Measurements from ENCODE around the gene MYO15B.
A peak's percentile ranks its signal among the peaks of the same experiment; 100 is the strongest.

Gene MYO15B

DNA sequence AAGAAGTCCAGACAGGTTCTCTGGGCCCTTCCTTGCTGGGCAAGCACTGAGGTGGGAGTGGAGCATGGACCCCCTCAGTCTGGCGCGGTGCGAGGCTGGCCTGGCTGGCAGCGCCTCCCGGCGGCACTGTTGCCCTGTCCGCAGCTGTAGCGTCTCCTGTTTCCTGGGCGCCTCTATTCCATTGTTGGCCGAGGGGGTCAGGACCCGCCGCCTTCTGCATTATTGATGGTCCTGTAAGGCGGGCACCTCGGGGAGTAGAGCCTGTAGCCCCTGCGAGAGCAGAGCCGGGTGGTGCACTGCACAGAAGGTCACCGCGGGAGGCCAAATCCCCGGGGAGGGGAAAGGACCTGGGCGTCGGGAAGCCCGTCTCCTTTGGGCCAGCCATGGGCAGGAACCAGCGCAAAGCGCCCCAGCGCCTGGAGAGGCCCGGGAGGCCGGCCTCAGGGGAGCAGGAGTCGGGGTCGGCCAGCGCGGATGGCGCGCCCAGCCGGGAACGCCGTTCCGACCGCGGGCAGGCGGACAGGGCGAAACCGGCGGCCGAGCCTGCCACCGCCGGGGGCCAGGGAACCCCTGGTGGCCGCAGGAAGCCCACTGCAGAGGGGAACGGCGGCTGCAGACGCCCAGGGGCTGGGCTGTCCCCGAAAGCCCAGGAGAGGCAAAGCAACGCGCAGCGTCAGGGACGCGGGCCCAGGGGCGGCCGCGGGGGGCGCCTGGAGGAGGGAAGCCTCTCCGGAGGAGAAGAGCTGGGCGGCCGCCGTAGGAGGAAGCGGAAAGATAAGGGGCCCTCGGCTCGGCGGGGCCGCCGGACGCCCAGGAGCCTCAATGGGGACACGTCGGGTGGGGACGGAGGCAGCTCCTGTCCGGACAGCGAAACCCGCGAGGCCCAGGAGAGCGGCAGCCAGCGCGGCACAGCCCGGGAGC is at the start of gene MYO15B:
Gene MYO15B, plus strand, starts transcription at position 126 of the 921 bp plus-strand sequence. Its CDS starts 258 bp downstream, at position 384.
- DNase-seq = peak; percentile 80

DNA sequence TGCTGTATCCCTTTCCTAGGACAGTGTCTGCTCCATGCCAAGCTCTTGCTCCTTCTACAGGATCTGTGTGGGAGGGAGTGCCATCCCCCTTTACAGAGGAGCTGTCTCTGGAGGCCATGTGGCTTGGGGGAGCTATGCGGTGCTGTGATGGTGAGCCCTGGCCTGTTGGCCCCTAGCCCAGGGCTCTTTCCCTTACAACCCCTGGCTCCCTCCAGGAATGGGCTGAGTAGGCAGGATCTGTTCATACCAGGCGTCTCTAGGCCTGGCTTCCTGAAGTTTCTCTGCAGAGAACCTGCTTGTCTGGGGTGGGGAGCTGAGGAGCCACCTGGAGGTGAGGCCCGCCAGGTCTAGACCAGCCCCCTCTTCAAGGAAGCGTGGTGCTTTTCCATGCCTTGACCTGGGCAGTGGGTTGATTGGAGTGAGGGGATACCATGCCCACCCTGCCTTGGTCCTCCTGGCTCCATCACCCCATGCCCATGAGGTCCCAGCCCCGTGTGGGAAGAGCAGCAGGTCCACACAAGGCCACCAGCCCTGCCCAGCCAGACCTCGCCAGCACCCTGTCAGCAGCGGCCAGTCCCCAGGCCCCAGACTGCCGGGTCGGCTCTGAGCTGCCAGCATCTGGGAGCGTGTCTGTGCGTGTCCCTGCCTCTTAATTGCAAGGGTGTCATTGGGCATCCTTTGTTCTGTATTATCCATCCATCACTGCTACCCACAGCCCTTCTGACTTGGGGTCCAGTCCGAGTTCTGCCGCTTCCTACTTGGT is 47.5 kb upstream of the MYO15B start:
- no peak for DNase-seq

DNA sequence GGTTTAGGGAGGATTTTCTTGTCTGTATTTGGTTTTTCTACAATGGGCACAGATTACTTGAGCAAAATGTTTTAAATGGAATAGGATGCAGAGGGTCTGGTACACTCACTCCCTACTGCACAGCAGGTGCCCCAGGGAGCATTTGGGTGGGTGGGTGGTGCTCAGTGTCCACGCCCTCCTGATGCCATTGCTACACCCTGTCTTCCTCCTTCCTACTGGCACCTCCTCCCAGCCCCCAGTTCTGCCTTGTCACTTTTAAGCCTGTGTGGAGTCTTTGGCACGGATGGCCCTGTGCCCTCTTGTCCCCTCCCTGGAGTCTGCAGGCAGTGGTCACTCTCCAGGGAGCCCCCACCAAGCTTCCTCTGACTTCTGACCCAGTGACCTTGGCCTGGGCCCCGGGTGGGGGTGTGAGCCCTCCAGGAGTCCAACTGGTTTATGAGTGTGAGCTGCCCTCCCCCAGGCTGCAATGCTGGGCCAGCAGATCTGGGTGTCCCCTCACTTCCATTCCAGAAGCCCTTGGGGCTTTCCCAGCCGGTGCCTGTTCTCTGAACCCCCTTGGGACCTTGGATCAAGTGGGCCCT is 46.6 kb upstream of the MYO15B start:
- no peak for DNase-seq

DNA sequence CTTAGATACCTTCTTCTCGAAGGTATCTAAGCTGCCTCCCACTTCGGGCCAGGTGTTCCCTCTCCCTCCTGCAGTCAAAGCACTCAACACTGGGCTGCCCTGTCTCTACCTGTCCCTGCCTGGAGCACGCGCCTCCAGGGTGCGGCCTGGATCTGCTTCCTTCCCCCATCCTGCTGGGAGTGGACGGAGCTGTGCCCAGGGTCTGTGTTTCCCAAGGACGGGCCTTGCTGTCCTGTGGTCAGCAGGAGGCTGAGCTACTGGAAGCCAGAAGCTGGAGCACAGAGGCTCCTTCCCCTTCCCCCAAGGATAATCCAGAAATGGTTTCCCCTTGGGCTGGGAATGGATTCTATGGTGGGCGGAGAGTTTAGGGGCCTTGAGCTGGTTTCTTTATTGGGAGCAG is 45.4 kb upstream of the MYO15B start:
- DNase-seq = no peak

DNA sequence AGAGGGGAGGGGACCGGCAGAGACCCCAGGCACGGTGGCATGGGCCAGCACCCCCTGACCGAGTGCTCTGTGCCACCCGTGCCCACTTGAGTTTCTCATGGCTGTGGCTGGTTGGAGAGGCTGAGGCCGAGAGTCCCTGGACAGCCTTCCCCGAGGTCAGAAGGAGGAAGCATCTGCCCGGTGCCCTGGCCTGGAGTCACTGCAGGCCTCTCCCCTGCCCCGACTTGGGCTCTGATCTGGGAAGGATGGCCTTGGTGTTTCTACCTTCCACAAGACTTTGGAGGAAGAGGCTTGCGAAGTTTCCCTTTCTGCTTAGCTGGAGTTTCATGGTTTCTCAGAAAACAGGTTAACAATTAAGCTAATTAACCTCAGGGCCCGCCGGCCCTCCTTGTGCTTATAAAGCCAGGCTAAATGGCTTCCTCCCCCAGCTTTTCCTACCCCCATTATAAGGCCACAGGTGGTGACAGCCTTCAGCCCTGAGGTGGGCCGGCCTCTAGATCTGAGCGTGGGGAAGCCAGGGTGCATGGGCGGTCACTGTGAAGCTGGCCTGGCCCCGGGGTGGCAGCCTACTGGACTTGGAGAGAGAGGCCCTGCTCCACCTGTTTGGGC is 44.8 kb upstream of the MYO15B start:
- DNase-seq = no peak

DNA sequence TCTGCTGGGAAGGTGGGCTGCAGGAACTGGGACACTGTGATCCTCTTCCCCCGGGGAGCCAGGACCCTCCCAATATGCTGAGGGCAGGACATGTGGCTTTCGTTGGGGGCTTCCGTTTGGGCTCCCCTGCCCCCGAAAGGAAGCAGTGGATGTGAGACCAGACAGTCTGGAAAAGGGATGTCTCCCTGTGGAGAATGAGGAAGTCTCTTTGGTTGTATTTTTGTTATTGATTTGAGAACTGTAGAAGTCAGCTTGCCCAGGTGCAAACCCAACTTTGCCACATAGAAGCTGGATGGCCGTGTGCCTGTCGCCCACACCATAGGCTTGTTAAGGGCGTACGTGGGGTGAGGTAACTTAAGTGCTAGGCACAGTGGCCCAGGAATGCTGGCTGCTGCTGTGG is 43.4 kb upstream of the MYO15B start:
- no peak for DNase-seq

DNA sequence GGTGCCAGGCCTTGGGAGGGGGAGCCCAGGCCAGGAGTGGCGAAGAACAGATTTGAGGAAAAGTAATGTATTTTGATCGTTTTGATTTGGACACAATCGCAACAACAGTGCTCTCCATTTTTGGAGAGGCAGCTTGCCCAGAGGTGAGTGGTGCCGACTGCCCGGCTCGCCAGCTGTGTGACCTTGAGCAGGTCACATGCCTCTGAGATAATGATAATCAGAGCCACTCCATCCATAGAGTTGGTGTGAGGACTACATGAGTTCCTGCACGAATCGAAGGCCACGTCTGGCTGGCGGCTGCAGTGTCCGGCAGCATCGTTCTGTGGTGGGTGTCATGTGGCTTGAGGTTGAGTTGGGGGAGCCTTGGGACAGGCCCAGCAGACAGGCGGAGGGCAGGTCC is 41.4 kb upstream of the MYO15B start:
- no peak for DNase-seq

DNA sequence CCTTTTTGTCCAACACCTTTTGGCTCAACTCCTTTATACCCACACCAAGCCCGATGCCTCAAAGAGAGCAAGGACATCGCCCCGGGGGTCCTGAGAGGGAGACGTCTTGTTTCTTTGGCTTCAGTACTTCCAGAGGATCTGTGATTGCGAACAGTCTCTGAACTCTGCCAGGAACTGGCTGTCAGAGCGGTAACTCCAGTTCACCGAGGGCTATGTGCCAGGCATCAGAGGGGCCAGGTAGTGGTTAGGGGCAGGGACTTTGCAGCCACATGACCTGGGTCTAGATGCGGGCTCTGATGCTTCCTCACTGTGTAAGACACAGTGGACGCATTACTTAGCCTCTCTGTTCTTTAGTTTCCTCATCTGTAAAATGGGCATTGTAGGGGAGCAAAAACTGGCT is 40.5 kb upstream of the MYO15B start:
- DNase-seq = no peak

DNA sequence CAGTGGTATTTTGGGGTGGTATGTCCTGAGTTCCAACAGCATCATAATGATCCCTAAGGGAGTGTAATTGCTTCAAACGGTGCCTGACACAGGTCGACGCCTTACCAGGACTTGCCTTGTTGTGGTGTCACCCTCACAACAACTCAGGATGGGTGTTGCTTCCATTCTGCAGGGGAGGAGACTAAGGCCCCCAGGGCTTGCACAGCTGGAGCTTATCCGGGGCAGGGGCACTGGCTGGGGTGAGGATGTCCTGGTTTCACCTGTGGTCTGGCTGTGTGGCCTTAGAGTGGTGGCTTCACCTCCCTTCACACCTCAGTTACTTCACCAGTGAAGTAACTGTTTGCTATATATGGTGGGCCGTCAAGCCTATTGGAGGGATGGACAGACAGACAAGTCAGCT is 38.8 kb upstream of the MYO15B start:
- DNase-seq = no peak

DNA sequence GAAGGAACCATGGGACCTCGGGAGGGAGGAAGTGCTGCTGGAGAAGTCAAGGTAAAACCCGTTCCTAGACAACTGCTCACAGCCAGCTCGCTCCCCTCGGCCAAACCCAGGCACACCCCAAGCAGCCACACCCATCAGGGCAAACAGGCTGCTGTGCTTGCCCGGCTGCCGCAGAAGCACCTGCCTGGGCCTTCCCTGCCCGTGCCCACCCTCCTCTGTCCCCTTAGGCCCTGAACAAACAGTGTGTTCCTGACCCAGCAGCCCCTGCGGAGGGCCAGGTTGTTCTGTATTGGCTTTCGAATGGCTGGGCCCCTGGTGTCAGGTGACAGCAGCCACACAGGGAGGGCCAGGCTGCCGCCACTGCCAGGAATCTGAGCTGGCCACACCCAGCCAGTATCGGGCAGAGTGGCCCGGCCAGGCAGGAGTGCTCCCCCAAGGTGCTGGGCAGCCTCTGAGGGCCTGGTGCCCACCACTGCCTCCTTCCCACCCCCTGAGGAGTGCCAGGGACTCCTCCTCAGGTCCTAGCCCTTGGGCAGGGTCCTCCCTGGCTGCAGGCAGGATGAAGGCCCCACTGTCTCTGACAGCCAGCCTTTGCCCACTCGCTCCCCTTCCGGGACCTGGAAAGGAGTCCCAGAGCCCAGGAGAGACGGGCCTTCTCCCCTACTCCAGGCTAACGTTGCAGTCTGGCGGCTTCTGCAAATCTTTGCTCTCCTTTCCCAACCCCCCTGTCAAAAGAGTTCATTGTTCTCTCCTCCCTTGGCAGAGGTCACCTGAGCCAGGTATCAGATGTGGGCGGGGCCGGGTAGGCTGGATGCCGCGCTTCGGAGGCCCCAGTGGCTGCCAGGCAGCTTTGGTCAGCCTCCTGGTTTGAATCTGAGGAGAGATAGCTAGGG is 38.1 kb upstream of the MYO15B start:
- no peak for DNase-seq

DNA sequence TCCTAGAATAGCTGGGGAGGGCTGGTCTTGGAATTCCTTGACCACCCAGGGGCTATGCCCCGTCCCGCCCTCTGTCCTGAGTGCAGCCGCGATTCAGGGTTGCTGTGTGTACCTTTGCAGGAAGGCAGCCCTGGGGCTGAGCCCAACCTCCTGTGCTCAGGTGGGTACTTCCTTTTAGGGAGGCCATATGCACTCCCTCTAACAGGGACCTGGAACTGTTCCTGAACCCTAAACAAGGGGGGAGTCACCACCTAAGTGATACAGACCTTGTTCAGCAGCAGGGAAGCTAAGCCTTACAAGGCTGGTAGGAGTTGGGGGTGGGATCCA is 37.5 kb upstream of the MYO15B start:
- no peak for DNase-seq

DNA sequence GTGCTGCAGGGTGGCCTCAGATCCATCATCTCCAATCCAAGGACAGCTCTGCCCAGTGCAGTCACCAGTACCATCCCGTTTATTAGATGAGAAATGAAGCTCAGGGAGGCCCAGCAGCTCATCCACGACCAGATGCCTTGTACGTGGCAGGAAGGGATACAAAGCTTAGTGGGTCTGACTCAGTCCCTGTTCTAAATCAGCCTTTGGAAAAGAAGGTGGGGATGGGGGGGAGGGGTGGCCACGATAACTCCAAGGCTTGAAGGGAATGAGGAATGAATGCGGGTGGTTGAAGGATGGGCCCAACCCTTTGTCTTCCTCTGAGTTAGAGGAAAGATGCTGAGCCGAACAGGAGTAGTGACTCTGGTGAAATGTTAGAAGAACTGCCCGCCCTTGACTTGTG is 36.3 kb upstream of the MYO15B start:
- no peak for DNase-seq

DNA sequence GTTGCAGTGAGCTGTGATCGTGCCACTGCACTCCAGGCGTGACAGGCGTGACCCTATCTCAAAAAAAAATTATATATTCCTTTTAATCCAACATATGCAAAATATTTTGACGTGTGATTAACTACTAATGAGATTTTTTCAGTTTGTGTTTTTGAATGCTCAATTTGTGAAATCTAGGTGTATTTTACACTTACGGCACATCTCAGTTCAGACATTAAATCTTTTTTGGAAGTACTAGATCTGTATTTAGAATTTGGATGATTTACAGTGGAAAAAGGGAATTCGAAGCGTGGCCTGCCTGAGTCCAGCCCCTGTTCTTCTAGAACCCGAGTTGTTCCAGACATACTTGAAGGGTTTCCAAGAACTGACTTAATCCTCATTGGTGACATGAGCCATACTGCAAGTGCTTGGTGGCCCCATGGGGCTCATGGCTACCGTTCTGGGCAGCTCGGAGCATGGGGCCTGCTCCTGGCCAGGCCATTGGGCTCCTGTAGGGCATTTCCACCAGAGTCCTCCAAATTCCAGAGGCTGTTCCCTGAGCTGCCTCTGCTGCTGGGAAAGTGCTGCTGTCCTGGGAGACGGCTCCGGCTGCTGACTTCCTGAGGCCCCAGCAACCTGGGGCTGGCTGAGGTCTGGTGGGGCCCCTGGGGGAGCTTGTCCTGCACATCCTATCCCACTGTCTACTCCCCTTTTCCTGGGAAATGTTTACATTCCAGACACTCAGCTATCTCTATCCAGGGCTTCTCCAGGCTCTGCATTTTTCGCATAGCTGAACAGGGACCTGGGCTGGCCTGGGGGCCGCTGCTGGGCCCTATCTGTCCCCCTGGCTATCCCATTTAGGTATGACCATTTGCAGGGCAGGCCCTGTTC is 34.9 kb upstream of the MYO15B start:
- no peak for DNase-seq

DNA sequence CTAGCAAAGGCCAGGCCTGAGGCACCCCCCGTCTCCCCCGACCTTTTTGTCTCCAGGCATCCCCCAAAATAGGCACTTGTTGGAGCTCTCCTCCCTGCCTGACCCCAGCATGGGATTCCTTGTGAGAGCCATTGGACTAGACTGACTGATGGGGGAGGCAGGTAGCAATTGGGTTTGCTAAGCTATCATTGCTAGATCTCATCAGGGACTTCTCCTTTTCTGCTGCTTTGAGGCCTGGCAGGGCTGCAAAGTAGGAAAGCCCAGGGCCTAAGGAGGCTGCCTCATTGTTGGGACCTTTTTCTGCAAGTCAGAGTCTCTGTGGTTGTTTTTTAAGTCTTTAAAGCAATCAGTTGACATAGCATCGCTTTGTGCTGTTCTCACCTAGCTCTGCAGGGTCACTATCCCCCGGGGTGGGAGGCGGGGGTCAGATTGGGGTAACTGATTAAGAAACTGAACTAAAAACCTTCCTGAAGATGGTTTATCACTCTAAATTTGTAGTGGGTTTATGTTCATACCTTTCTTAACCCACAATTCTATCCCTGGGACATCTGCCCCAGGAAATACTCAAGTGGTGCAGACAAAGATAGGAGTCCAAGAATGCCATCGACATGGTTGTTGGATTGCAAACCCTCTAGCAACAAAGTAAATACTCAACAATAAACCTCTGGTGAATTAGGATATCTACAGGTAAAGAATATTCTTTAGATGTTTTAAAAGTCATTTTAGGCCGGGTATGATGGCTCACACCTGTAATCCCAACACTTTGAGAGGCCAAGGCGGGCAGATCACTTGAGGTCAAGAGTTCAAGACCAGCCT is 34.1 kb upstream of the MYO15B start:
- DNase-seq = no peak

DNA sequence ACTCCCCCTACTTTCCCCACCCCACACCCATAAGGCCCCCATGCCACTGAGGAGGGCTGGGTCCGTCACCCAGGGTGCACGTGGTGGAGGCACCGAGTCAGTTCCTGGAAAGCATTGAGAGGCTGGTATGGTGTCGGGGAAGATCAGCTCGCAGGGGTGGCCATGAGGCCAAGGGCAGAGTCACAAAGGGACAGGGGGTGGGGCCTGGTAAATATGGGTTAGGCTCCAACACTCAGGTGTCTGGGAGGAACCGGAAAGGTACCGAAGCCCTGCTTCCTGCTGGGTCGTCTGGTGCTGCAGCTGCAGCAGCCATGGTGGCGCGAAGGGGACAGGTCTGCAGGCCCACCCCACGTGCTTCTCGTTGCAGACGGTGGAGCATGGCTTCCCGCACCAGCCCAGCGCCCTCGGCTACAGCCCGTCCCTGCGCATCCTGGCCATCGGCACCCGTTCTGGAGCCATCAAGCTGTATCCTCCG is 31.9 kb upstream of the MYO15B start:
- no peak for DNase-seq

DNA sequence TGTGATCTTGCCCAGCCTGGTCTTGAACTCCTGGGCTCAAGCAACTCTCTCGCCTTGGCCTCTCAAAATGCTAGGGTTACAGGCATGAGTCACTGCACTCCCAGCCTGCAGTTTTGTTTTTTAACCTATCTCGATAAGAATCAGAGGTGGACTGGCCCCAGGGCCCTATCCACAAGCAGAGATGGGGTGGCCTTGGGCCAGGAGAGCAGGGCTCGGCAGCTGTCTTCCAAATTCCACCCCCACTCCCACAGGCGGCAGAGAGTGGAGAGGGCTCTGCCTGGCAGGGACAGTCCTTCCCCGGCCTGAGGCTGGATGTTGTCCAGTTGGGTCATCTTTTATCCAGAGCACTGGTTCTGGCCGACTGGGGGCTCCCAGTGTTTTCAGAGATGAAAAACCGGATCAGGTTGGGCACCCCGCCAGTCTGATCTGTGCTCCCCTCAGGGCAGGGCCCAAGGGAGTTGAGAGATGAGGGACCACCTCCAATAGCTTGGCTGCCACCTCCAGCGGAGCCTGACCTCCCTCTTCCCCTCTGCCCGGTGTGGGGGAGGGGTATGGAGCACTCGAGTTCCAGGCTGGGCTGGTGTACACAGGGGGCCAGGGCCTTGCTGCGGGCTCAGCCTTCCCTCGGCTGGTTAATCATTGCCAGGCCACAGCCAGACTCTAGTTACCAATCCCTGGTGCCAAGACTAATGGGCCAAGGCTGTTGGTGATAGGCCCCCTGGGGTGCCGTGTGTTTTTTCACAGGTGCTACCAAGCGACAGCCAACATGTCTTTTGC is 30.3 kb upstream of the MYO15B start:
- no peak for DNase-seq

DNA sequence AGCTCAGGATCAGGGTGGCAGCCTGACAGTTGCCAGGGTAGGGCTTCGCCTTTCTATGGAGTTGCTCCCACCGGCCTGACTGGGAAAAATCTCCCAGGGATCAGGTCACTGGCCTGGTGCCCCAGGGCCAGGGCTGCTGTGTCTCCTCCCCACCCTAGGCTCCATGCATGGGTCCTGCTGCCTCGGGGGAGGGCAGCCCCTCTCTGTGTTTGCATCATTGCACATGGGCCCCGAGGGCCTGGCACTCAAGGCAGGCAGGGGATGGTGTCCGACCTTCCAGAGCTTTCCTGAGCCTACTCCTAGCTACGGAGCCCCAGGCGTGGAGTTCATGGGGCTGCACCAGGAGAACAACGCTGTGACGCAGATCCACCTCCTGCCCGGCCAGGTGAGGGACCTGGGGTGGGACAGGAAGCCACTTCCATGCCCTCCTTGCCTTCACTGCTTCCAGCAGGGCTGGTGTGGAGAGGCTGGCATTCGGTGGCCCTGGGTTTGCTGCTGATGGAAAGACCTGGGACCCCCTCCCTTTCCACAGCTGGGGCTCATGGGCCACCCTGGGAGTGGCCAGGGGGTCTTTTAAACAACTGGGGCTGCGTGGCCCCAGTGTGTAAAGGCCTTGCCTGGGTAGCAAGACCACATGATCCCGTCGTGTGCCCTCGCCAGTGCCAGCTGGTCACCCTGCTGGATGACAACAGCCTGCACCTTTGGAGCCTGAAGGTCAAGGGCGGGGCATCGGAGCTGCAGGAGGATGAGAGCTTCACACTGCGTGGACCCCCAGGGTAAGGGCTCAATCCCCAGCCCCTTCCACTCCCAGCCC is 29.5 kb upstream of the MYO15B start:
- no peak for DNase-seq

Measured in left hindlimb (tissue), 1 donor.